AG04449 (cell line): ENCODE results near the gene CD69.

Experiments used
- CTCF ChIA-PET: fragments of 350-600 bp; formaldehyde crosslinking; extraction: SDS; loops from one replicate; lab custom pipeline; 2021; ENCODE audit warnings: antibody characterized with exemption; lab: Yijun Ruan, JAX
- POLR2A ChIA-PET: fragments of 400-600, 350-600 bp; formaldehyde crosslinking; extraction: SDS; loops from one replicate; lab custom pipeline; 2020; ENCODE audit warnings: antibody characterized with exemption, inconsistent platforms; lab: Yijun Ruan, JAX
- DNase-seq: peaks from one replicate; pipeline ENCODE4 v3.0.0-alpha.2; 2010; ENCODE audit warnings: low read depth, low spot score
- H3K4me3 ChIP-seq: 2 replicates; pipeline ENCODE4 v1.5.1; 2011; ENCODE audit warnings: low read depth, mild to moderate bottlenecking, control low read depth, low read length
- TF ChIP-seq, protein P1 (sequence below): IDR thresholded peaks from one replicate; pipeline ENCODE4 v1.5.1; 2011; ENCODE audit warnings: mild to moderate bottlenecking, moderate library complexity, low read length, control low read depth, inconsistent platforms; ENCODE audit not compliant: insufficient read depth; ENCODE audit errors: missing control alignments

Gene CD69

DNA sequence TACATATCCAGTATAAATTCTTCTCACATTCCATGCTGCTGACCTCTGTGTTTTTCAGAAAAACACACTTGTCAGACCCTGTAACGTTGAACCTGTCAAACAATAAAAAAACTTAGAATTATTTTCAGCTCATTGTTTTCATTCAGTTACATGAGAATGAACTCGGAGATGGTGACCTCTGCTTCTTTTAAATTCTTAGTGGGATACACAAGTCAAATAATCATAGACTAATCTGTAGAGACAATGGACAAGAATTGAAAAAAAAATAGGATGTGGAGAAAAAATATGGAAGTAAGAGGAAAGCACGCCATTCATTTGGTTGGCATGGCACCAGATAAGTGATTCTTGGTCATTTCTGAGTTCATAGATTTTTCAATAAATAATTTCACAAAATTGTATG is 7.2 kb downstream of the CD69 start:
- TF ChIP-seq, protein P1, sequence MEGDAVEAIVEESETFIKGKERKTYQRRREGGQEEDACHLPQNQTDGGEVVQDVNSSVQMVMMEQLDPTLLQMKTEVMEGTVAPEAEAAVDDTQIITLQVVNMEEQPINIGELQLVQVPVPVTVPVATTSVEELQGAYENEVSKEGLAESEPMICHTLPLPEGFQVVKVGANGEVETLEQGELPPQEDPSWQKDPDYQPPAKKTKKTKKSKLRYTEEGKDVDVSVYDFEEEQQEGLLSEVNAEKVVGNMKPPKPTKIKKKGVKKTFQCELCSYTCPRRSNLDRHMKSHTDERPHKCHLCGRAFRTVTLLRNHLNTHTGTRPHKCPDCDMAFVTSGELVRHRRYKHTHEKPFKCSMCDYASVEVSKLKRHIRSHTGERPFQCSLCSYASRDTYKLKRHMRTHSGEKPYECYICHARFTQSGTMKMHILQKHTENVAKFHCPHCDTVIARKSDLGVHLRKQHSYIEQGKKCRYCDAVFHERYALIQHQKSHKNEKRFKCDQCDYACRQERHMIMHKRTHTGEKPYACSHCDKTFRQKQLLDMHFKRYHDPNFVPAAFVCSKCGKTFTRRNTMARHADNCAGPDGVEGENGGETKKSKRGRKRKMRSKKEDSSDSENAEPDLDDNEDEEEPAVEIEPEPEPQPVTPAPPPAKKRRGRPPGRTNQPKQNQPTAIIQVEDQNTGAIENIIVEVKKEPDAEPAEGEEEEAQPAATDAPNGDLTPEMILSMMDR, result no peak
- ChIA-PET CTCF (interaction anchor here (1.5 to 6.8 kb wide), 3 partner anchors 10 to 387 kb away, joined by 3 to 76 read pairs (median 8); no protein-coding TSS in a partner anchor), POLR2A (no interaction called here)
- DNase-seq, result no peak
- no peak overlapping the region for H3K4me3 ChIP-seq

DNA sequence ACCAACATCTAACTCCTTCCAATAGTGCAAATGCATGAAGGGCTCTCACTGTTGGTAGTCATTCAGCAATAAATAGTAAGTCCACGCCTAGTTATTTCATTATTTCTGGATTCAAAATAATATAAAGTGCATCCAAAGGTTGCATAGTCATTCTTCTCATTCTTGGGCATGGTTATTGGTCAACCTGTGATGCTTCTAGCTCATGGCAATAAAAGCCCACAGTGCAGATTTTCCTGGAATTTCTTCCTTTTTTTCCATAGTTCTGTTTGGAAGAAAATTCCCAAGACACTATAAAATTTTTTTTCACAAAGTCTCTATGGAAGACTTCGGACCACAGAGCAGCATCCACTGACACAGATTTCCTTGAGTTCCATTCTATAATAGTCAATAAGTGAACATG is 7.6 kb downstream of the CD69 start:
- no peak overlapping the region for H3K4me3 ChIP-seq
- no peak for DNase-seq
- ChIA-PET POLR2A (no interaction called here), CTCF (interaction anchor here (1.9 to 6.8 kb wide), 2 partner anchors 10 to 387 kb away, joined by 8 to 76 read pairs; no protein-coding TSS in a partner anchor)
- TF ChIP-seq, protein P1, result no peak

DNA sequence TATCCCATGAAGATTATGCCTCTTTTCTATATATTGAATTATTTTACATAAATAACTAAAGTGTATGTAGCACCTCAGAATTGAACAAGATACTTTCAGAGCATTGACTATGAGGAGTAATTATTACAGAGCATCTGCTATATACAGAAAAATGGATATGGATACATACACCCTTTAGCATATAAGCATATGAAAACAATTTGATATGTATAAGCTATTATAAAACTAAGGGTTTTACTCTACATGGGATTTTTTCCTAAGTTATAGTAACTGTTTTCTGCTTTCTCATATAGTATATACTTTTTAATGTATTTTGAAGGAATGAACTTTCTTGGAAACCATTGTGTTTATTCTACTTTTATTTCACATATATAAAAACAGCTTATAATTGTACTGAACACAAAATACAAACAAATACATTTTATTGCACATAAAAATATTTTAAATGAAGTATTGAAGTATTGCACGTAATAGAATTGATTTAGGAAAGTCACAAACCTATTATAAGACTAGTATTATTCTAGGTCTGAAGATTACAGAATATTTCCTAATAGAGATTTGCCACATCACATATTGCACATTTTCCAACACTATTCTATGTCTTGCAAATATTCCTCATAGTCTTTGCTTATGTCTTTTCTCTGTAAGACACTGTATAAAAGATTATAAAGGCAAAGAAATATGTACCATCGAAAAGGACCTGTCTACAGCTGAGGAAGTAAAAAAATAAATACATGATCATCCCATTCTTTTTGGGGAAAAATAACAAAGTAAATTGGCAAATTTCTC is 8.4 kb downstream of the CD69 start:
- H3K4me3 ChIP-seq, result no peak overlapping the region
- DNase-seq, result no peak
- CTCF ChIA-PET, result interaction anchor here (1.0 to 6.8 kb wide), 7 partner anchors 8 to 391 kb away, joined by 4 to 76 read pairs (median 20); partner anchors contain the start of gene CD69
- TF ChIP-seq, protein P1, result no peak
- POLR2A ChIA-PET, result no interaction called here

DNA sequence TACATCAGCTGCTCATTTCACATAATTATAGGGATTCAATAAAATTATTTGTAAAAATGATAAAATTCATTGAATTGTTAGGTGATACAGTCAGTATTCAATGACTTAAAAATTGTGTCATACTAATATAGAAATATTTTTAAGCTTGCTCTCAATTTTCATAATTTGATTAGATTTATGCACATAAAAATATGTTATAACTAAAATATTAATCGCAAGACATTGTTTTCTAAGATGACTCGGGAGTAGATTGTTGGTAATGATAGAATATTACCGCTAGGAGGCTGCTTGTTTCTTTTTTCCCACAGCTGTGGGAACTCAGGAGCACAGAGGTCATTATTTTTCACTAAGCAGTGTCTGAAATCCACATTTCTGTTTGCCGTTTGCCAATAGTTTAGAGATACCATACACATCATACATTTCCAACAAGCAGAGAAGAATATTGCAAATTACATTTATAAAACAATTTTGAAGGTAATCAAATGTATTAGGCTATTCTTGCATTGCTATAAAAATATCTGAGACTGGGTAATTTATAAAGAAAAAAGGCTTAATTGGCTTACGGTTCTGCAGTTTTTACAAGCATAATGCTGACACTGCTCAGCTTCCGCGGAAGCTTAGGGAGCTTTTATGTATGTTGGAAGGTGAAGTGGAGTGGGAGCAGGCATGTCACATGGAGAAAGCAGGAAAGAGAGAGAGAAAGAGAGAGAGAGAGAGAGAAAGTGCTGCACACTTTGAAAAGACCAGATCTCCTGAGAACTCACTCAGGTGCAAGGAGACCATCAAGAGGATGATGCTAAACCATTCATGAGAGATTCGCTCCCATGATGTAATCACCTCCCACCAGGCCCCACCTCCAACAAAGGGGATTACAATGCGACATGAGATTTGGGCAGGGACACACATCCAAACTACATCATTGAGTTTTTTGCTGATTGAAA is 9.2 kb downstream of the CD69 start:
- POLR2A ChIA-PET, result no interaction called here
- DNase-seq, result no peak
- CTCF ChIA-PET, result interaction anchor here (0.6 to 6.8 kb wide), 42 partner anchors 8 to 484 kb away, joined by 3 to 76 read pairs (median 8); partner anchors contain the start of genes CD69, CLEC12B, CLEC2A and CLECL1
- TF ChIP-seq, protein P1, result peak; percentile 23
- no peak overlapping the region for H3K4me3 ChIP-seq

DNA sequence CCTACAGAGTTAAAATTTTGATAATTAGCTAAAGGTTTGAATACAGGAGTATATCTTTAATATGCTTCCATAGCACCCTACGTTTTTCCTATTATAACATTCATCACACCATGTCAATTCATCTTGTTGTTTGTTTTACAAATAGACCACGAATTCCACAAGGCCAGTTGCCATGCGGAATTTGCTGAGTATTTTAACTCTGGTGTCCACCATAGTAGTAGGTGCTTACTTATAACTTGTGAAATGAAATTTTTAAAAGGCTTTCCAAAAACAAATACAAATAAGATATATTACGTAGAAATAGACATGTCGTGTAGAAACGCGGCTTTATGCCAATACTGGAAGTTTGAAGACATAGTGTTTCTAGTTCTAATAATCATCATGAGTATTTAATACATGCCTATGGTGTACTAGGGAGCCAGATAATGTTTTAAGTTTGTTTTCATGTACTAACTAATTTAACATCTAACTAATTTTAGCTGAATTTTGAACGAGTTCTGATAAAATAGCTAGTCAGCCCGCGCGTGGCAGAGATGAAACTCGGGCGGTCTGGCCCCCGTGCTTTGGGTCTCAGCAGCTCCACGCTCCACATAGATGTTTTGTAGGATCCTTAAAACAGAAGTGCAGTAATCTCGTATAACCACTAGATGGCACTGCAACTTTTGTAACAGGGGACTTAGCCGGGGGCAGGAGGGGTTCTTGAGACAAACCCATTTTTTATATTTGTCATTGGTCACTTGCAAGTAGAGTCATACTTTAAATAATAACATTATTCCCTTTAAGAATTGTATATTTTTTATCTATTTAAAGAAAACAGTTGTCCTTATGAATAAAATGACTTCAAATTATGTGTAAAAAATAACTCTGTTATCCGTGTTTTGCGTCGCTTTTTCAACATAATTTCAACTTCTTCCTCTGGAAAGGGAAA is 10.2 kb downstream of the CD69 start:
- ChIA-PET POLR2A (no interaction called here), CTCF (interaction anchor here (0.6 to 6.8 kb wide), 55 partner anchors 8 to 485 kb away, joined by 3 to 76 read pairs (median 6); partner anchors contain the start of genes CD69, CLEC12B, CLEC2A and CLECL1)
- no peak for DNase-seq
- no peak overlapping the region for H3K4me3 ChIP-seq
- TF ChIP-seq, protein P1, result peak; percentile 67
